ENCODE measurements around the gene HPCAL4. TPM values are rescaled to one million over a fixed set of nuclear protein-coding genes. Genes with fewer than 3 reads are reported as not detected.

HPCAL4 gene
- total RNA-seq, 1 donor from 2014 or later: 0.49 TPM

- Histone ChIP-seq H3K36me3 (no peaks in the 10 kb centered on the region), H3K4me3 (peak within 1 kb of the TSS; percentile 37 to 48), H3K9me3 (no peaks in the 10 kb centered on the region), H3K27ac (no peak within 1 kb of the TSS), H3K4me1 (peaks cover 10% of the 10 kb centered on the region), H3K27me3 (no peaks in the 10 kb centered on the region)
- intact Hi-C loops (cut with DNase I): no loop called here
- TF ChIP-seq, protein P1, sequence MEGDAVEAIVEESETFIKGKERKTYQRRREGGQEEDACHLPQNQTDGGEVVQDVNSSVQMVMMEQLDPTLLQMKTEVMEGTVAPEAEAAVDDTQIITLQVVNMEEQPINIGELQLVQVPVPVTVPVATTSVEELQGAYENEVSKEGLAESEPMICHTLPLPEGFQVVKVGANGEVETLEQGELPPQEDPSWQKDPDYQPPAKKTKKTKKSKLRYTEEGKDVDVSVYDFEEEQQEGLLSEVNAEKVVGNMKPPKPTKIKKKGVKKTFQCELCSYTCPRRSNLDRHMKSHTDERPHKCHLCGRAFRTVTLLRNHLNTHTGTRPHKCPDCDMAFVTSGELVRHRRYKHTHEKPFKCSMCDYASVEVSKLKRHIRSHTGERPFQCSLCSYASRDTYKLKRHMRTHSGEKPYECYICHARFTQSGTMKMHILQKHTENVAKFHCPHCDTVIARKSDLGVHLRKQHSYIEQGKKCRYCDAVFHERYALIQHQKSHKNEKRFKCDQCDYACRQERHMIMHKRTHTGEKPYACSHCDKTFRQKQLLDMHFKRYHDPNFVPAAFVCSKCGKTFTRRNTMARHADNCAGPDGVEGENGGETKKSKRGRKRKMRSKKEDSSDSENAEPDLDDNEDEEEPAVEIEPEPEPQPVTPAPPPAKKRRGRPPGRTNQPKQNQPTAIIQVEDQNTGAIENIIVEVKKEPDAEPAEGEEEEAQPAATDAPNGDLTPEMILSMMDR (IDR thresholded peaks at IDR 0.05): no peak
- TF ChIP-seq POLR2AphosphoS5 (IDR thresholded peaks at IDR 0.05; ENCODE audit: insufficient read depth in 1 of 2, low read depth in 1 of 2) (no peak), POLR2A (IDR thresholded peaks at IDR 0.05) (no peak)
- no peak for DNase-seq (ENCODE audit: extremely low spot score in 2 of 2)
Observed at GRCh38 chr1:39671793-39672550, 19.3 kb downstream of the HPCAL4 start, which contains the start of gene NT5C1A. Gene NT5C1A, minus strand, starts transcription at chr1:39672107. Its CDS starts 69 bp downstream, at chr1:39672038.

DNA sequence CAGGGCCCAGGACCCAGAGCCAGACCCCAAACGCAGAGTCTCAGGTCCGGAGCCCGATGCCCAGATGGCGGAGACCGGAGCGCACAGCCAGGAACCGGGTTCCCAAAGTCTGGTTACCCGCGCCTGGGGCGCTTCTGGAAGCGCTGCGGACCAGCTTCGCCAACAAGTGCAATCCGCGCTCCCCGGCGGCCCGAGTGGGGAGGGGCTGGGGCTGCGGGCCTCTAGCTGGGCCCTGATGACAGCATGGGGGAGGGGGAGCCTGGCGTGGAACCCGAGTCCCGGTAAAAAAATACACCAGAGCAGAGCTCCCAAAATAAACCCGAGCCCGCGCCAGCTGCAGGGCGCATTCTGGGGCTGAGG is 19.8 kb downstream of the HPCAL4 start:
- Histone ChIP-seq H3K27ac (no peak overlapping the region), H3K9me3 (no peaks in the 10 kb centered on the region), H3K36me3 (no peaks in the 10 kb centered on the region), H3K27me3 (no peaks in the 10 kb centered on the region), H3K4me3 (peak overlapping the region; percentile 37 to 48), H3K4me1 (peaks cover 10% of the 10 kb centered on the region)
- TF ChIP-seq, protein P1 (IDR thresholded peaks at IDR 0.05): no peak
- TF ChIP-seq POLR2A (IDR thresholded peaks at IDR 0.05) (no peak), POLR2AphosphoS5 (IDR thresholded peaks at IDR 0.05; ENCODE audit: insufficient read depth in 1 of 2, low read depth in 1 of 2) (no peak)
- DNase-seq (ENCODE audit: extremely low spot score in 2 of 2): no peak
- intact Hi-C loops (cut with DNase I): no loop called here

GRCh38 chr1:39670689-39671088 is 20.5 kb downstream of the HPCAL4 start:
- Histone ChIP-seq H3K27ac (no peak overlapping the region), H3K4me3 (no peak overlapping the region), H3K27me3 (no peaks in the 10 kb centered on the region), H3K4me1 (peaks cover 10% of the 10 kb centered on the region), H3K36me3 (no peaks in the 10 kb centered on the region), H3K9me3 (no peaks in the 10 kb centered on the region)
- TF ChIP-seq, protein P1 (IDR thresholded peaks at IDR 0.05): no peak
- TF ChIP-seq POLR2A (IDR thresholded peaks at IDR 0.05) (no peak), POLR2AphosphoS5 (IDR thresholded peaks at IDR 0.05; ENCODE audit: insufficient read depth in 1 of 2, low read depth in 1 of 2) (no peak)
- DNase-seq (ENCODE audit: extremely low spot score in 2 of 2): no peak
- intact Hi-C loops (cut with DNase I): no loop called here

- H3K4me3 ChIP-seq: no peak overlapping the region
- DNase-seq (ENCODE audit: extremely low spot score in 2 of 2): no peak
- TF ChIP-seq POLR2A (IDR thresholded peaks at IDR 0.05) (no peak), POLR2AphosphoS5 (IDR thresholded peaks at IDR 0.05; ENCODE audit: insufficient read depth in 1 of 2, low read depth in 1 of 2) (no peak)
- TF ChIP-seq, protein P1 (IDR thresholded peaks at IDR 0.05): no peak
- no peak overlapping the region for H3K27ac ChIP-seq
- no peaks in the 10 kb centered on the region for H3K36me3 ChIP-seq
- intact Hi-C loops (cut with DNase I): no loop called here
- H3K27me3 ChIP-seq: no peaks in the 10 kb centered on the region
- no peaks in the 10 kb centered on the region for H3K9me3 ChIP-seq
- H3K4me1 ChIP-seq: peaks cover 10% of the 10 kb centered on the region
Observed at GRCh38 chr1:39668894-39669293, 22.3 kb downstream of the HPCAL4 start.

DNA sequence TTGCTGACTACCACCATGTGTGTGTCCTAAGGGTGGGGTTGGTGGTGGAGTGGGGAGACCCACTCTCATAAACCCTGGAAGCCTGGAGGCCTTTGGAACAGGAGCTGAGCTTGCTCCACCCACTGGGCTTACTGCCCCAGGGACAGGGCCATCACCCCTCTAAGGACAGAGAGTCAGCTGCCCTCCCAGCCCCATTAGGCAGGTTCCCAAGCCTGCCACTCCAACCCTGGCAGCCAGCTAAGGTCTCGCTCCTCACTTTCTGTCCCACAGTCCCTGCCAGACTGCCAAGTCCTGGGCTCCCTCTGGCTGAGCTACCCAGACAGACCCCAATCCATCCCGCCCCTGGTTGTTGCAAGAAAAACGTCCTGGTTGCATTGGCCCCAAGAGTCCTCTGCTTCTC is 23.1 kb downstream of the HPCAL4 start:
- no peaks in the 10 kb centered on the region for H3K9me3 ChIP-seq
- TF ChIP-seq, protein P1 (IDR thresholded peaks at IDR 0.05): no peak
- no peak for TF ChIP-seq POLR2A (IDR thresholded peaks at IDR 0.05)
- no peak for TF ChIP-seq POLR2AphosphoS5 (IDR thresholded peaks at IDR 0.05; ENCODE audit: insufficient read depth in 1 of 2, low read depth in 1 of 2)
- no peak overlapping the region for H3K4me3 ChIP-seq
- H3K36me3 ChIP-seq: no peaks in the 10 kb centered on the region
- intact Hi-C loops (cut with DNase I): no loop called here
- no peak overlapping the region for H3K27ac ChIP-seq
- H3K27me3 ChIP-seq: no peaks in the 10 kb centered on the region
- DNase-seq (ENCODE audit: extremely low spot score in 2 of 2): no peak
- H3K4me1 ChIP-seq: peaks cover 10% of the 10 kb centered on the region

All from vagina (tissue), 2 donors.